ENCODE results near the gene MOB2.

MOB2 gene, protein sequence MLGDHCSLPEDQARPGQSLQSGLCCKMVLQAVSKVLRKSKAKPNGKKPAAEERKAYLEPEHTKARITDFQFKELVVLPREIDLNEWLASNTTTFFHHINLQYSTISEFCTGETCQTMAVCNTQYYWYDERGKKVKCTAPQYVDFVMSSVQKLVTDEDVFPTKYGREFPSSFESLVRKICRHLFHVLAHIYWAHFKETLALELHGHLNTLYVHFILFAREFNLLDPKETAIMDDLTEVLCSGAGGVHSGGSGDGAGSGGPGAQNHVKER

DNA sequence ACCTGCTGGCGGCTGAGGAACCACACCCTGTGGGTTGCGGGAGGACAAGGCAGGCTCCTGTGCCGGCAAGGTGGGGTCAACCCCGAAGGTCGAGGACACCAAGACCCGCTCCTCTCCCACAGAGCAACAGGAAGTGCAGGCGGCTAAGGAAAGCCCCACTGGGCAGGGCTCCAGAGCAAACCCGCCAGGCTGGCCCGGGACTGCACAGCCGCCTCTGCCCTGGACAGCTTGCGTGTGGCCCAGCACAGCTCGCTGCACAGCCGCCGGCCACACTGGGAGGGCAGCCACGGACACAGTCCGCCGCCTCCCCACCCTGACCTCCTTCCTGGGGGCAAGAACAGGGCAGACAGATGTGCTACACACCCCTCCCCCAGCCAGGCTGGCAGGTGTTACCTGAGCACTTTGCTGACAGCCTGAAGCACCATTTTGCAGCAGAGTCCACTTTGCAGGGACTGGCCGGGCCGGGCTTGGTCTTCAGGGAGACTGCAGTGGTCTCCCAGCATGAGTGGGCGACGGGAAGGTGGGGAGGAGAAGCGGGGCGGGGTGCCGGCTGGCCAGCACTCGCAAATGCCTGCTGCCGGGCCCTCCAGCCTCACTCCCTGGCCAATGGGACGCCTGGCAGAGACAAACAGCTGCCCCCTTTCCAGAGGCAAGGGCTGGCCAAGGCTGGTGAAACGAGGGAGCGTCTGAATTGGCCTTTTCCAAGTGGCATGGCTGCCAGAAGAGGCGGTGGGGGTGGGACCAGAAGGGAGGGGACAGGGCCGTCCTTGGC is at the start of gene MOB2:
Gene MOB2 (minus strand): TSS at position 726 of the 772 bp plus-strand sequence. CDS start 223 bp downstream, at position 503.
- no peak for TF ChIP-seq CTCF (IDR thresholded peaks at IDR 0.05; ENCODE audit: insufficient read depth, missing control alignments)
- DNase-seq (ENCODE audit: insufficient read length, low spot score) (no peak), FAIRE-seq (no peak)

- FAIRE-seq: no peak
- no peak for DNase-seq (ENCODE audit: insufficient read length, low spot score)
- no peak for TF ChIP-seq CTCF (IDR thresholded peaks at IDR 0.05; ENCODE audit: insufficient read depth, missing control alignments)
These were observed 48.1 kb upstream of the MOB2 start for GRCh38 chr11:1534682-1535081.

GRCh38 chr11:1534171-1534570 is 47.6 kb upstream of the MOB2 start:
- FAIRE-seq (no peak), DNase-seq (ENCODE audit: insufficient read length, low spot score) (no peak)
- no peak for TF ChIP-seq CTCF (IDR thresholded peaks at IDR 0.05; ENCODE audit: insufficient read depth, missing control alignments)

GRCh38 chr11:1533342-1533725 is 46.8 kb upstream of the MOB2 start:
- no peak for TF ChIP-seq CTCF (IDR thresholded peaks at IDR 0.05; ENCODE audit: insufficient read depth, missing control alignments)
- DNase-seq (ENCODE audit: insufficient read length, low spot score) (no peak), FAIRE-seq (no peak)

DNA sequence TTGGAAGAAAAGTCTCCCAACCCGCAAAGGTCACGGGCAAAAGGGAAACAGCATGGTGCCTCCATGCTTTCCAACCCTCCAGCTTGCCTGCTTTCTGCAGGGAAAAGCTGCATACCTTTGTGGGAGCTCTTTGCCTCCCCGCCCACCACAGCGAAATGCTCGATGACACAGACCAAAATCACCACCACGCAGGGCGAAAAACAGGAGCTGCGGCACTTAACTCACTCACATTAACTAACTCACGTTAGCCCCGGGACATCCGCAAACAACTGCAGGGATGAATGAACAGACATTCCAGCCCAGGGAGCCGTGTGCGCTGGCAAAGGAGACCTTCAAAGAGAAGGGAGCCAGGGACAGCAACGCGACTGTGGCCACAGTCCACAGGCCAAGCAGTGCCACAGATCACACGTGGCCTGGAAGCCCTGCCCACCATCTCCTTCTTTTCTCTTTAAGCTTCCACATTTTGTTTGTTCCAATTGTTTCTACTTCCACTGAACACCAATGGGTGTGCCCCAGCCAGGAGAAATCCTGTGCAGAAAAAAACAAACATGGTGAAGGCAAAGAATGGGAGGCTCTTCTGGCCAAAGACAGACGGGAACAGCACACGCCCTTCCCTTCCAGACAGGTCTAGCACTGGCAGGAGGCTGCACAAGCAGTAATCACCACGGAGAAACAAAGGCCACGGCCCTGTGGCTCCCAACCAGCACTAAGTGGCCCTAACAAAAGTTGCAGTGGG is 46.2 kb upstream of the MOB2 start:
- TF ChIP-seq CTCF (IDR thresholded peaks at IDR 0.05; ENCODE audit: insufficient read depth, missing control alignments): no peak

GRCh38 chr11:1532014-1532586 is 45.5 kb upstream of the MOB2 start:
- no peak for FAIRE-seq
- no peak for DNase-seq (ENCODE audit: insufficient read length, low spot score)
- TF ChIP-seq CTCF (IDR thresholded peaks at IDR 0.05; ENCODE audit: insufficient read depth, missing control alignments): no peak

More for the DNA sequence above, 46.2 kb upstream of the MOB2 start:
- DNase-seq (ENCODE audit: insufficient read length, low spot score): no peak
- no peak for FAIRE-seq
